HFF-Myc (cell line): ENCODE data around the gene CNTN2.

Source experiments
- DNase-seq: peaks from one replicate; pipeline ENCODE4 v3.0.0-alpha.2; 2011; ENCODE audit warnings: low read depth; ENCODE audit errors: extremely low read depth
- H3K4me3 ChIP-seq: replicated peaks from 2 replicates; pipeline ENCODE4 v1.5.1; 2011; ENCODE audit warnings: low read depth, mild to moderate bottlenecking, control low read depth, low read length
- TF ChIP-seq, protein P1 (sequence below): IDR thresholded peaks from 2 replicates; pipeline ENCODE4 v1.5.1; 2012; ENCODE audit warnings: mild to moderate bottlenecking, low read depth, low read length, control low read depth; ENCODE audit errors: missing control alignments

Gene CNTN2

GRCh38 chr1:205069371-205070125 lies 26.5 kb downstream of the CNTN2 start:
- TF ChIP-seq, protein P1, sequence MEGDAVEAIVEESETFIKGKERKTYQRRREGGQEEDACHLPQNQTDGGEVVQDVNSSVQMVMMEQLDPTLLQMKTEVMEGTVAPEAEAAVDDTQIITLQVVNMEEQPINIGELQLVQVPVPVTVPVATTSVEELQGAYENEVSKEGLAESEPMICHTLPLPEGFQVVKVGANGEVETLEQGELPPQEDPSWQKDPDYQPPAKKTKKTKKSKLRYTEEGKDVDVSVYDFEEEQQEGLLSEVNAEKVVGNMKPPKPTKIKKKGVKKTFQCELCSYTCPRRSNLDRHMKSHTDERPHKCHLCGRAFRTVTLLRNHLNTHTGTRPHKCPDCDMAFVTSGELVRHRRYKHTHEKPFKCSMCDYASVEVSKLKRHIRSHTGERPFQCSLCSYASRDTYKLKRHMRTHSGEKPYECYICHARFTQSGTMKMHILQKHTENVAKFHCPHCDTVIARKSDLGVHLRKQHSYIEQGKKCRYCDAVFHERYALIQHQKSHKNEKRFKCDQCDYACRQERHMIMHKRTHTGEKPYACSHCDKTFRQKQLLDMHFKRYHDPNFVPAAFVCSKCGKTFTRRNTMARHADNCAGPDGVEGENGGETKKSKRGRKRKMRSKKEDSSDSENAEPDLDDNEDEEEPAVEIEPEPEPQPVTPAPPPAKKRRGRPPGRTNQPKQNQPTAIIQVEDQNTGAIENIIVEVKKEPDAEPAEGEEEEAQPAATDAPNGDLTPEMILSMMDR, result no peak
- H3K4me3 ChIP-seq, result no peak overlapping the region
- DNase-seq, result no peak

GRCh38 chr1:205071028-205071409 lies 28.0 kb downstream of the CNTN2 start:
- TF ChIP-seq, protein P1, result no peak
- DNase-seq, result no peak

GRCh38 chr1:205071801-205072200 lies 28.8 kb downstream of the CNTN2 start:
- TF ChIP-seq, protein P1, result no peak

More at GRCh38 chr1:205071028-205071409, 28.0 kb downstream of the CNTN2 start:
- H3K4me3 ChIP-seq, result no peak overlapping the region

GRCh38 chr1:205072286-205072685 lies 29.3 kb downstream of the CNTN2 start:
- H3K4me3 ChIP-seq, result no peak overlapping the region
- TF ChIP-seq, protein P1, result no peak
- no peak for DNase-seq

More at GRCh38 chr1:205071801-205072200, 28.8 kb downstream of the CNTN2 start:
- no peak overlapping the region for H3K4me3 ChIP-seq
- DNase-seq, result no peak

GRCh38 chr1:205072881-205073280 lies 29.9 kb downstream of the CNTN2 start:
- DNase-seq, result no peak
- TF ChIP-seq, protein P1, result no peak

GRCh38 chr1:205073511-205073910 lies 30.5 kb downstream of the CNTN2 start:
- no peak for DNase-seq
- no peak overlapping the region for H3K4me3 ChIP-seq
- TF ChIP-seq, protein P1, result no peak

More at GRCh38 chr1:205072881-205073280, 29.9 kb downstream of the CNTN2 start:
- no peak overlapping the region for H3K4me3 ChIP-seq
